ENCODE data around the gene ZNRF3.

Gene ZNRF3

DNA sequence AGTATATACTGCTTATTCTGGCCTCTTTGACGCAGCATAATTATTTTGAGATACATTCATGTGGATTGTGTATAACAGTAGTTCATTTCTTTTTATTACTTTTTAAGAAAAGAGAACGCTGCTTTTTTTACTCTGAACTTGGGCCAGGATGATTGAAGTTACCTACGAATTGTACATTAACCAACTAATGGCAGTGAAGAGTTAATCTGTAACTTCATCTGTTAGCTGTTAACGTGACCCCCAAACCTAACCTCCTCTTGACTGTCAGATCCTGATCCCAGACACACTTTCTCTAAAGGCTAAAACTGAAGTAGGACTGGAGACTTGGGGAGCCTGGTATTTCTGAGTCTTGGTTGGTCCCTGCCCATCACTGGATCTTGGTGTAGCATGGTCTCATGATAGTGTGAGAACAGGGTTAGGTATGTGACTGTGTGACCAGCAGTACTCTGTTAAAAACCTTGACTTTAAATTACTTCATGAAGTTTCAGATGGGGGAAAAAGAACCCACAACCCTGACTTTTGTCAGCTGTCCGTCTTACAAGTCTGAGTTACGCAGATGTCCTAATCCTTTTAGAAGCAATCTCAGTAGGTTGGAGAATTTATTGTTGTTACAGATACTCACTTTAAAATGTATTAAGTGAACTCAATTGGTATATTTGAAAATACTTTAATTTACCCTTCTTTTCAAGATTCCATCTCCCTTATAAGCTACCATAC is 138.9 kb downstream of the ZNRF3 start:
- TF ChIP-seq, protein P1, sequence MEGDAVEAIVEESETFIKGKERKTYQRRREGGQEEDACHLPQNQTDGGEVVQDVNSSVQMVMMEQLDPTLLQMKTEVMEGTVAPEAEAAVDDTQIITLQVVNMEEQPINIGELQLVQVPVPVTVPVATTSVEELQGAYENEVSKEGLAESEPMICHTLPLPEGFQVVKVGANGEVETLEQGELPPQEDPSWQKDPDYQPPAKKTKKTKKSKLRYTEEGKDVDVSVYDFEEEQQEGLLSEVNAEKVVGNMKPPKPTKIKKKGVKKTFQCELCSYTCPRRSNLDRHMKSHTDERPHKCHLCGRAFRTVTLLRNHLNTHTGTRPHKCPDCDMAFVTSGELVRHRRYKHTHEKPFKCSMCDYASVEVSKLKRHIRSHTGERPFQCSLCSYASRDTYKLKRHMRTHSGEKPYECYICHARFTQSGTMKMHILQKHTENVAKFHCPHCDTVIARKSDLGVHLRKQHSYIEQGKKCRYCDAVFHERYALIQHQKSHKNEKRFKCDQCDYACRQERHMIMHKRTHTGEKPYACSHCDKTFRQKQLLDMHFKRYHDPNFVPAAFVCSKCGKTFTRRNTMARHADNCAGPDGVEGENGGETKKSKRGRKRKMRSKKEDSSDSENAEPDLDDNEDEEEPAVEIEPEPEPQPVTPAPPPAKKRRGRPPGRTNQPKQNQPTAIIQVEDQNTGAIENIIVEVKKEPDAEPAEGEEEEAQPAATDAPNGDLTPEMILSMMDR (IDR thresholded peaks at IDR 0.05; ENCODE audit: low read depth, low read length), result no peak
- Histone ChIP-seq H3K27ac (no peak overlapping the region), H3K9me3 (ENCODE audit: severe bottlenecking) (no peaks in the 10 kb centered on the region), H3K36me3 (0 out of 2 replicates have a peak, but pooled peaks cover 3% of the 10 kb centered on the region), H3K4me3 (ENCODE audit: low read depth, low read length) (no peak overlapping the region), H3K27me3 (ENCODE audit: insufficient read depth, low read depth, severe bottlenecking) (no peaks in the 10 kb centered on the region)
- no peak for DNase-seq

DNA sequence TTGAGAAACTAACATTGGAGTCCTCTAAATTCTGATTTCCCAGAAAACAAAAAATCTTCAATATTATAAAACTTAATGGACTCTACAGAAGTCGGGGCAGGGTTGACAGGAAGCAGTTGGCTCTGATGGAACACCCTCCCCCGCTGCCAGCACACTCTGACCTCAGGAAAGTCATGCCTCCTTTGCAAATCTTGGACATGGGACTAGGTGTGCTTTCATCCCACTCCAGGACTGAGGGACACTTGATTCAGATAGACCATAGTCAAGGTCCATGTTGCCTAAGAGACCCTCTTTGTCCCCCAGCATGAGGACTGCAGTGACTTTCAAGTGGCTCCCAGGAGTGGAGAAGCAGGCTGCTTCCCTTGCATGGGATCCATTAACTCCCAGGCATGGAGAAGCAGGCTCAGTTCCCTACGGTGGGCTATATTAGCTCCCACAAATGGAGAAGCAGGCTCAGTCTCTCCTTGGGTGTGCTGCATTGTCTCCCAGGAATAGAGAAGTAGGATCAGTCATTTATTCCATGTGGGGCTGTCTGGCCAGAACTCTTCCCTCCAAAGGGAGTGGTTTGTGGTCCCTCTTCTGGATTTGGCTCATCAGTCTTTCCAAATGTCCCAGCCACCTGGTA is 139.9 kb downstream of the ZNRF3 start:
- Histone ChIP-seq H3K27ac (no peak overlapping the region), H3K36me3 (peaks cover 3% of the 10 kb centered on the region; the same call in 1 of the 2 replicates)
- DNase-seq, result no peak

DNA sequence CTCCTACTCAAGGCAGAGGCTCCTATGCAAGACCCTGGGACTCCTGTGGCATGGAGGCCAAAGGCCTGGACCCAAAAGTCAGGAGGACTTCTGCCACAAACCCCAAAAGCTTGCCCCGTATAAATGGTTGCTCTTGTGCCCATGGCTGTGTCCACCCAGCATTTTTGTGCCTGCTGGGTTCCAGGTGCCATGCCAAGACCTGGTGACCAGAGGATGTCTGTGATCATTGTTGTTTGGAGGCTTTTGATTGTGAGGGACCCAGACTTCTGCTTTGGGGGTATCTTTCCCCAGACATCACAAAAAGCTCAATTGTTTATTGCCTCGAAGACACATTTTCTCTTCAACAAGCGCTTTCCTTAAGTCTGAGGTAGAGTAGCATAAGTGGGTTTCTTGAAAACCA is 143.2 kb downstream of the ZNRF3 start:
- H3K27ac ChIP-seq, result no peak overlapping the region
- TF ChIP-seq, protein P1 (IDR thresholded peaks at IDR 0.05; ENCODE audit: low read depth, low read length), result no peak
- no peak for DNase-seq
- peaks cover 6% of the 10 kb centered on the region; the same call in 1 of the 2 replicates for H3K36me3 ChIP-seq
- H3K27me3 ChIP-seq (ENCODE audit: insufficient read depth, low read depth, severe bottlenecking), result no peaks in the 10 kb centered on the region
- H3K4me3 ChIP-seq (ENCODE audit: low read depth, low read length), result no peak overlapping the region
- no peaks in the 10 kb centered on the region for H3K9me3 ChIP-seq (ENCODE audit: severe bottlenecking)

More for the DNA sequence above, 139.9 kb downstream of the ZNRF3 start:
- H3K4me3 ChIP-seq (ENCODE audit: low read depth, low read length), result no peak overlapping the region
- no peaks in the 10 kb centered on the region for H3K27me3 ChIP-seq (ENCODE audit: insufficient read depth, low read depth, severe bottlenecking)
- no peaks in the 10 kb centered on the region for H3K9me3 ChIP-seq (ENCODE audit: severe bottlenecking)
- TF ChIP-seq, protein P1 (IDR thresholded peaks at IDR 0.05; ENCODE audit: low read depth, low read length), result no peak

DNA sequence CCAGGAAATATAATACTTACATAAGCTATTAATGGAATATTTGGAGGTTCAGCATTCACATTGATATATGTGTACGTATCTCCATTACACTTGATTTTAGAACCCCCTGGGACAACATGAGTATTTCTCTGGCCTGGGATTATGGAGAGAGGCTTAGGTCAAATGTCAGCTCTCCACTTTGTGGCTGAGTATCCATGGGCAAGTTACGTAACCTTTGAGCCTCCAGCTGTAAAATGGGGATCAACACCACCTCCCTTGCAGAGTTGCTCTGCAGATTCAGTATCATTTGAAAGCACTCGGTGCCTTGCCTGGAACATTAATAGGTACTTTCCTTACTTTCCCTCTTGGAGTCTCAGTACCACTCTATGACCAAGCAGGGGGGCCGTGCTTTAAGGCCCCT is 145.1 kb downstream of the ZNRF3 start:
- H3K27me3 ChIP-seq (ENCODE audit: insufficient read depth, low read depth, severe bottlenecking), result no peaks in the 10 kb centered on the region
- TF ChIP-seq, protein P1 (IDR thresholded peaks at IDR 0.05; ENCODE audit: low read depth, low read length), result no peak
- no peak overlapping the region for H3K27ac ChIP-seq
- H3K9me3 ChIP-seq (ENCODE audit: severe bottlenecking), result no peaks in the 10 kb centered on the region
- H3K36me3 ChIP-seq, result peaks cover 6% of the 10 kb centered on the region; the same call in 1 of the 2 replicates
- no peak overlapping the region for H3K4me3 ChIP-seq (ENCODE audit: low read depth, low read length)
- no peak for DNase-seq

DNA sequence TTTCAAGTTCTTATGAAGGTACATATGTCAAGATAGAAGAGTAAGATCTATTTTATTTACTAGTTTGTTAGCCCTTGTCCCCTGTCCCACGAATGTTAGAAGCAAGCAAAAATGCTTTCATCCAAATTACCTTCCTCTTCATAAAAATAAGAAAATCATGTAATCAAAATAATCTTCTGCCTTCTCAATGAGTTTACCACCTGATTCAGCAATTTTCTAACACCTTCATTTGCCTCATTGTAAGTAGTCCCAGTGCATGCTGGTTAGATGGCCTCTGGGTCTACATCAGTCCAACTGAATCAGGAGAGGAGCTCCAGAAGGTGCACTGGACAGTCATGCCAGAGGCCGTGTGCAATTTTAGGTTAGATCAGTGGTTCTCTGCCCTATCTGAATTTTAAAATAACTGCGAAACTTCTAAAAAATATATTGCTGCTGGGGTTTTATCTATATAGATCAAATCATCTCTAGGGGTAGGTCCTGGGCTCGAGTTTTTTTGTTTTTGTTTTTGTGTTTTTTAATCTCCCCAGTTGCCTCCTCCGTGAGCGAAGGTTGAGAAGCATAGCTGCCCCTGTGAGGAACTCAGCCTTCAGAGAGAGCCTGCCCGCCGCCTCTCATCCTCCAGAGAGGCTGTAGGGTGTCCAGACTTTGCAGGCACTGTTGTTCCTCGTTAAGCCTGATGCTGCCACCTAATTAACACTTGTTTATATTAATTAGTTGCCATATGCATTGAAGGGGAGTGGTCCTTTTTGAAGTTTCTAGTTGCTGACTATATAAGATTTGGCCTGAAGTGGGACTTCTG is 146.0 kb downstream of the ZNRF3 start:
- TF ChIP-seq, protein P1 (IDR thresholded peaks at IDR 0.05; ENCODE audit: low read depth, low read length), result no peak
- Histone ChIP-seq H3K4me3 (ENCODE audit: low read depth, low read length) (no peak overlapping the region), H3K9me3 (ENCODE audit: severe bottlenecking) (no peaks in the 10 kb centered on the region), H3K27me3 (ENCODE audit: insufficient read depth, low read depth, severe bottlenecking) (no peaks in the 10 kb centered on the region), H3K27ac (no peak overlapping the region), H3K36me3 (peaks cover 6% of the 10 kb centered on the region; the same call in 1 of the 2 replicates)
- no peak for DNase-seq
